ENCODE data around the gene ZNF70.
"Not testable (repeated sequence)": the region's sequence is repeated elsewhere in the genome, so short reads cannot be mapped to it uniquely, and the experiment has no call there.

Gene ZNF70

GRCh38 chr22:23754980-23755636, 4.2 kb upstream of the ZNF70 start:
- FAIRE-seq: no peak

- no peak for FAIRE-seq
Observed at GRCh38 chr22:23754220-23754919, 3.5 kb upstream of the ZNF70 start, which contains the start of gene VPREB3. TSS of gene VPREB3 (minus strand) at chr22:23754425. CDS start at chr22:23754363, 62 bp downstream.

- no peak for FAIRE-seq
Observed at GRCh38 chr22:23753385-23753784, 2.5 kb upstream of the ZNF70 start.

GRCh38 chr22:23752750-23753149, 1.8 kb upstream of the ZNF70 start:
- FAIRE-seq: no peak

GRCh38 chr22:23752090-23752691, 1.3 kb upstream of the ZNF70 start:
- no peak for FAIRE-seq

GRCh38 chr22:23751441-23751996, 607 bp upstream of the ZNF70 start:
- FAIRE-seq: no peak

- no peak for FAIRE-seq
Observed at GRCh38 chr22:23750367-23750713, 572 bp downstream of the ZNF70 start.

- no peak for FAIRE-seq
Observed at GRCh38 chr22:23749841-23750301, 1.0 kb downstream of the ZNF70 start.

GRCh38 chr22:23745791-23746190, 5.1 kb downstream of the ZNF70 start:
- FAIRE-seq: no peak

GRCh38 chr22:23744485-23744884, 6.4 kb downstream of the ZNF70 start:
- FAIRE-seq: no peak

GRCh38 chr22:23744001-23744400, 6.9 kb downstream of the ZNF70 start:
- no peak for FAIRE-seq

GRCh38 chr22:23743303-23743705, 7.6 kb downstream of the ZNF70 start:
- FAIRE-seq: no peak

- FAIRE-seq: no peak
Observed at GRCh38 chr22:23742505-23743264, 8.2 kb downstream of the ZNF70 start.

- FAIRE-seq: no peak
Observed at GRCh38 chr22:23737696-23738095, 13.2 kb downstream of the ZNF70 start.

- not testable (repeated sequence) for FAIRE-seq
Observed at GRCh38 chr22:23728108-23728507, 22.8 kb downstream of the ZNF70 start.

- no peak for FAIRE-seq
Observed at GRCh38 chr22:23722724-23723123, 28.2 kb downstream of the ZNF70 start.

- no peak for FAIRE-seq
Observed at GRCh38 chr22:23722160-23722559, 28.8 kb downstream of the ZNF70 start.

GRCh38 chr22:23720855-23721254, 30.1 kb downstream of the ZNF70 start:
- FAIRE-seq: no peak

- FAIRE-seq: no peak
Observed at GRCh38 chr22:23718371-23719165, 32.3 kb downstream of the ZNF70 start.

- no peak for FAIRE-seq
Observed at GRCh38 chr22:23716811-23717801, 33.8 kb downstream of the ZNF70 start.
